ENCODE data around the gene DUSP14.

Gene DUSP14

GRCh38 chr17:37475731-37476420 is 13.8 kb upstream of the DUSP14 start:
- H3K4me3 ChIP-seq (ENCODE audit: low read depth, low read length) = no peak overlapping the region
- DNase-seq (ENCODE audit: low read depth) = no peak
- TF ChIP-seq CTCF (IDR thresholded peaks at IDR 0.05; ENCODE audit: insufficient read depth, low read depth, low read length, missing control alignments) = no peak

DNA sequence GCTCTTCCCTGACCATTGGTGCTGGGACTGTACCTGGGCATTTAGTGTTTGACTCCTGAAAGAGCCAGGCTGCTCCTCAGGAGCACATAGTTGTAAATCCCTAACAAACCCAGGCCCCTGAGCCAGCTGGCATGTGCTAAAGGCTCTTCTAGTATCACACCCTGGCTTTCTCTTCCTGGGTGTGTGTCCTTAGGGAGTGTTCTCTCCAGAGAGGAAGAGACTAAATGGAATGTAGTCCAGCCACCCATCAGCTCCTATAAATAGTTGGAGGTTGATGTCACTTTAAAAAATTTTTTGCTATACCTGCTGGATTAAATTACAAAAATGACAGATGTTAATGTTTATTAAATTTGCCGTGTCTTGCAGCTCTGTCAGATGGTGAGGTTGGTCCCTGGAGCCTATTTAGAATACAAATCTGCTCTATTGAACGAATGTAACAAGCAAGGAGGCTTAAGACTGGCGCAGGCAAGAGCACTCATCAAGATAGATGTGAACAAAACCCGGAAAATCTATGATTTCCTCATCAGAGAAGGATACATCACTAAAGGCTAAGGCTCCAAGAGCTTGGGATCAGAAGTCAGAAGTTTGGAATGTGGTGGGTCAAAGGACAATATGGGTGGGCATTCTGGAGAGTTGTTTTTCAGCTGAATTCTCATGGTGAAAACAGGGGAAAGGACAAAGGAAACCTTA is 13.1 kb upstream of the DUSP14 start:
- no peak overlapping the region for H3K4me3 ChIP-seq (ENCODE audit: low read depth, low read length)
- TF ChIP-seq CTCF (IDR thresholded peaks at IDR 0.05; ENCODE audit: insufficient read depth, low read depth, low read length, missing control alignments) = no peak
- DNase-seq (ENCODE audit: low read depth) = no peak

DNA sequence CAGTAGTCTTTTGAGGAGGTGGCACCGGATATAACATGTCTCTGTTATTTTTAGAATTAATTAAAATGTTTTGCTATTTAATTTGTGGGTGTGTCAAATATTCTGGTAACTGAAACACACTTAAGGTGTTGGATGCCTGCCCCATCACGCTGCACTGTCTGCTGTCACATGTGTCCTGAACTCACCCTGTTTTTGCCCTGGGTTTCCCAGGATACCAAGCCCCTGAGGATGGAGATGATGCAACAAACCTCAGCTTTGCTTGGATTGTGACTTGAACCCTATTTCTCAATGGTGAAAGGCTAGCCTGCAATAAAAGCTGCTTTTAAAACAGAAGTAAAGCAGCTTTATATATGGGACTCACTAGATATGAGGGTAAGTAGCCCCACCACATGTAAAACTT is 11.5 kb upstream of the DUSP14 start:
- DNase-seq (ENCODE audit: low read depth) = no peak
- H3K4me3 ChIP-seq (ENCODE audit: low read depth, low read length) = no peak overlapping the region
- no peak for TF ChIP-seq CTCF (IDR thresholded peaks at IDR 0.05; ENCODE audit: insufficient read depth, low read depth, low read length, missing control alignments)

GRCh38 chr17:37479025-37479424 is 10.7 kb upstream of the DUSP14 start:
- no peak for TF ChIP-seq CTCF (IDR thresholded peaks at IDR 0.05; ENCODE audit: insufficient read depth, low read depth, low read length, missing control alignments)
- no peak for DNase-seq (ENCODE audit: low read depth)

GRCh38 chr17:37480427-37480826 is 9.3 kb upstream of the DUSP14 start:
- no peak overlapping the region for H3K4me3 ChIP-seq (ENCODE audit: low read depth, low read length)
- TF ChIP-seq CTCF (IDR thresholded peaks at IDR 0.05; ENCODE audit: insufficient read depth, low read depth, low read length, missing control alignments) = no peak
- no peak for DNase-seq (ENCODE audit: low read depth)

More at GRCh38 chr17:37479025-37479424, 10.7 kb upstream of the DUSP14 start:
- no peak overlapping the region for H3K4me3 ChIP-seq (ENCODE audit: low read depth, low read length)

- DNase-seq (ENCODE audit: low read depth) = no peak
- TF ChIP-seq CTCF (IDR thresholded peaks at IDR 0.05; ENCODE audit: insufficient read depth, low read depth, low read length, missing control alignments) = no peak
- no peak overlapping the region for H3K4me3 ChIP-seq (ENCODE audit: low read depth, low read length)
Measured at GRCh38 chr17:37481001-37481665, 8.6 kb upstream of the DUSP14 start.
